ENCODE measurements around the gene VAX1.

DNA sequence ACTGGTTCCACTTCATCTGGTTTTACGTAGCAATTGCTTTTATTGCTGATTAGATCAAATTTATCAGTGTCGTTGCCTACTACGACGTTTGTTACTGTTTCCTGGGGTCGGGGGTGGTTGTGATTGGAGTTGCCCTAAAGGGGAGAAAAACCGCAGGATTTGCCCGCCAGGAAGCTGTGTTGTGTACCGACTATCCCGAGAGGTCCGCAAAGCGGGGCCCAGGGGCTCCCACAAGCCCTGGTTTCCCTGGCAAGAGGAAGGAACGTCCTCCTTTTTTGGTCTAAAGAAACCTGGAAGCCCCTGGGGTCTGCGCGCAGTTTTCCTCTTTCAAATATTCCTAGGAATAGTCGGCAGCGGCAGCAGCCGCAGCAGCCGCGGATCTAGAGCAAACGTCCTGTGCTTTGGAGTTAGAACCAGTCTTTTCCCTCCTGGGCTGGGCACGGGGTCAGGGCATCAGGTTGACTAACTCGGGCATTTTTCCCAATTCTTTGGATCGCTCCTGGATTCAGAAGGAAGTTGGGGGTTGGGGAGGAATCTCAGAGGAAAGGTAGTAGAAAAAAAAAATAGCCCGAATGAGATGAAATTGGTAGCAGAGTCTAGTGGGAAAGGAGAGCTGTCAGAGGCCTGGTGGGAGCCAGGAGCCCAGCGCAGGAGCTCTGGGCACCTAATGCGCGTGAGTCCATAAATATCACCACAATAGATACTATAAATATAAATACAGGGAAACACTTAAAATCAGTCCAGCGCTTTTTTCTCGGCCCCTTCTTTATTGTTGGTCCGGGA, 4.6 kb downstream of the VAX1 start:
- TF ChIP-seq, protein P1, sequence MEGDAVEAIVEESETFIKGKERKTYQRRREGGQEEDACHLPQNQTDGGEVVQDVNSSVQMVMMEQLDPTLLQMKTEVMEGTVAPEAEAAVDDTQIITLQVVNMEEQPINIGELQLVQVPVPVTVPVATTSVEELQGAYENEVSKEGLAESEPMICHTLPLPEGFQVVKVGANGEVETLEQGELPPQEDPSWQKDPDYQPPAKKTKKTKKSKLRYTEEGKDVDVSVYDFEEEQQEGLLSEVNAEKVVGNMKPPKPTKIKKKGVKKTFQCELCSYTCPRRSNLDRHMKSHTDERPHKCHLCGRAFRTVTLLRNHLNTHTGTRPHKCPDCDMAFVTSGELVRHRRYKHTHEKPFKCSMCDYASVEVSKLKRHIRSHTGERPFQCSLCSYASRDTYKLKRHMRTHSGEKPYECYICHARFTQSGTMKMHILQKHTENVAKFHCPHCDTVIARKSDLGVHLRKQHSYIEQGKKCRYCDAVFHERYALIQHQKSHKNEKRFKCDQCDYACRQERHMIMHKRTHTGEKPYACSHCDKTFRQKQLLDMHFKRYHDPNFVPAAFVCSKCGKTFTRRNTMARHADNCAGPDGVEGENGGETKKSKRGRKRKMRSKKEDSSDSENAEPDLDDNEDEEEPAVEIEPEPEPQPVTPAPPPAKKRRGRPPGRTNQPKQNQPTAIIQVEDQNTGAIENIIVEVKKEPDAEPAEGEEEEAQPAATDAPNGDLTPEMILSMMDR (conservative IDR thresholded peaks at IDR 0.05; ENCODE audit: low read depth, low read length): no peak
- TF ChIP-seq EZH2 (IDR thresholded peaks at IDR 0.05; ENCODE audit: borderline replicate concordance, low read depth, low read length, poor library complexity, severe bottlenecking): no peak

Measured in A673 (cell line).